ENCODE measurements around the gene GOLT1A.

DNA sequence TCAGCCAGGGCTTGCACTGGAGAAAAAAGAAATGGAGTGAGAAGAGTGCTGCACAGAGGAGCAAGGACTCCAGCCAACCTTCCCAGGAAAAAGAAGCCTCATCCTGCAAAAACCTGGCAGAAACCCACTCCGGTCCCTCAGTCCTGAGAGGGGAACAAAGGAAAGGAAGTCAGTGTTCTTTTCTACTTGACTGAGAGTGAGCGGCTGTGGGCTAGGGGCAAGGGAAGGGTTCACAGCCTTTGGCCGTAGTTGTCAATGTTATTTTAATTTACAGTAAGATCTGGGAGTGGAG, 8.9 kb upstream of the GOLT1A start:
- TF ChIP-seq, protein P1, sequence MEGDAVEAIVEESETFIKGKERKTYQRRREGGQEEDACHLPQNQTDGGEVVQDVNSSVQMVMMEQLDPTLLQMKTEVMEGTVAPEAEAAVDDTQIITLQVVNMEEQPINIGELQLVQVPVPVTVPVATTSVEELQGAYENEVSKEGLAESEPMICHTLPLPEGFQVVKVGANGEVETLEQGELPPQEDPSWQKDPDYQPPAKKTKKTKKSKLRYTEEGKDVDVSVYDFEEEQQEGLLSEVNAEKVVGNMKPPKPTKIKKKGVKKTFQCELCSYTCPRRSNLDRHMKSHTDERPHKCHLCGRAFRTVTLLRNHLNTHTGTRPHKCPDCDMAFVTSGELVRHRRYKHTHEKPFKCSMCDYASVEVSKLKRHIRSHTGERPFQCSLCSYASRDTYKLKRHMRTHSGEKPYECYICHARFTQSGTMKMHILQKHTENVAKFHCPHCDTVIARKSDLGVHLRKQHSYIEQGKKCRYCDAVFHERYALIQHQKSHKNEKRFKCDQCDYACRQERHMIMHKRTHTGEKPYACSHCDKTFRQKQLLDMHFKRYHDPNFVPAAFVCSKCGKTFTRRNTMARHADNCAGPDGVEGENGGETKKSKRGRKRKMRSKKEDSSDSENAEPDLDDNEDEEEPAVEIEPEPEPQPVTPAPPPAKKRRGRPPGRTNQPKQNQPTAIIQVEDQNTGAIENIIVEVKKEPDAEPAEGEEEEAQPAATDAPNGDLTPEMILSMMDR (IDR thresholded peaks at IDR 0.05; ENCODE audit: poor library complexity, severe bottlenecking) = no peak
- TF ChIP-seq SMC3 (conservative IDR thresholded peaks at IDR 0.05; ENCODE audit: poor library complexity) (no peak), EP300 (conservative IDR thresholded peaks at IDR 0.05; ENCODE audit: poor library complexity, severe bottlenecking) (no peak), EZH2 (IDR thresholded peaks at IDR 0.05; ENCODE audit: borderline replicate concordance, insufficient read depth, low read length, poor library complexity, severe bottlenecking) (no peak)

Data from neural cell (in vitro differentiated cells).